Astrocyte (in vitro differentiated cells and primary cell): ENCODE data around the gene DNASE1L2. TPM values are rescaled to one million over a fixed set of nuclear protein-coding genes. Genes with fewer than 3 reads are reported as not detected.

Source experiments
- DNase-seq: peaks from one replicate; pipeline ENCODE4 v3.0.0-alpha.2; 2010; ENCODE audit warnings: low read depth
- FAIRE-seq: peaks from 2 replicates; lab custom pipeline; 2011; peaks lifted over from hg19 to GRCh38; lab: Jason Lieb, UNC
- H2AFZ ChIP-seq: 2 replicates; pipeline ENCODE4 v1.6.0; 2012; ENCODE audit warnings: low read depth, low read length, inconsistent platforms
- H3K27ac ChIP-seq: 2 replicates; pipeline ENCODE4 v1.5.1; 2011; ENCODE audit warnings: low read depth, low read length, inconsistent platforms
- H3K27me3 ChIP-seq: 2 replicates; pipeline ENCODE4 v1.6.0; 2011; ENCODE audit warnings: low read length, inconsistent platforms; ENCODE audit not compliant: insufficient read depth
- H3K36me3 ChIP-seq: 2 replicates; pipeline ENCODE4 v1.5.1; 2011; ENCODE audit warnings: low read length, inconsistent platforms; ENCODE audit not compliant: insufficient read depth
- H3K4me1 ChIP-seq: 2 replicates; pipeline ENCODE4 v1.5.1; 2011; ENCODE audit warnings: low read length, inconsistent platforms; ENCODE audit not compliant: insufficient read depth
- H3K4me2 ChIP-seq: 2 replicates; pipeline ENCODE4 v1.6.0; 2012; ENCODE audit warnings: low read length, inconsistent platforms
- H3K4me3 ChIP-seq: 2 replicates; pipeline ENCODE4 v1.5.1; 2011; ENCODE audit warnings: low read depth, mild to moderate bottlenecking, low read length, inconsistent platforms; ENCODE audit not compliant: insufficient read depth
- H3K79me2 ChIP-seq: 2 replicates; pipeline ENCODE4 v1.6.0; 2012; ENCODE audit warnings: mild to moderate bottlenecking, low read length, inconsistent platforms; ENCODE audit not compliant: insufficient read depth
- H3K9ac ChIP-seq: 2 replicates; pipeline ENCODE4 v1.6.0; 2012; ENCODE audit warnings: mild to moderate bottlenecking, low read length, inconsistent platforms
- H3K9me3 ChIP-seq: 2 replicates; pipeline ENCODE4 v1.5.1; 2012; ENCODE audit warnings: low read depth, mild to moderate bottlenecking, low read length, inconsistent platforms; ENCODE audit not compliant: insufficient read depth
- H4K20me1 ChIP-seq: 2 replicates; pipeline ENCODE4 v1.6.0; 2012; ENCODE audit warnings: low read length, inconsistent platforms; ENCODE audit not compliant: insufficient read depth
- H3K27ac Mint-ChIP-seq: one replicate; pipeline ENCODE4 v1.8.0; 2021; ENCODE audit warnings: mild to moderate bottlenecking, mixed read lengths; ENCODE audit not compliant: unreplicated experiment
- H3K27me3 Mint-ChIP-seq: one replicate; pipeline ENCODE4 v1.8.0; 2021; ENCODE audit warnings: low read depth, mixed read lengths; ENCODE audit not compliant: unreplicated experiment
- H3K36me3 Mint-ChIP-seq: one replicate; pipeline ENCODE4 v1.8.0; 2021; ENCODE audit warnings: low read depth, mixed read lengths; ENCODE audit not compliant: unreplicated experiment
- H3K4me1 Mint-ChIP-seq: one replicate; pipeline ENCODE4 v1.8.0; 2021; ENCODE audit warnings: low read depth, mixed read lengths; ENCODE audit not compliant: unreplicated experiment
- H3K4me3 Mint-ChIP-seq: one replicate; pipeline ENCODE4 v1.8.0; 2021; ENCODE audit warnings: mild to moderate bottlenecking, moderate library complexity, mixed read lengths; ENCODE audit not compliant: unreplicated experiment
- H3K9me3 Mint-ChIP-seq: one replicate; pipeline ENCODE4 v1.8.0; 2021; ENCODE audit warnings: mild to moderate bottlenecking, mixed read lengths; ENCODE audit not compliant: unreplicated experiment
- CTCF ChIP-seq: IDR thresholded peaks from 2 replicates; pipeline ENCODE4 v1.5.1; 2011; ENCODE audit warnings: low read depth, mild to moderate bottlenecking, inconsistent platforms, low read length, moderate library complexity; ENCODE audit not compliant: insufficient read depth
- EZH2 ChIP-seq: IDR thresholded peaks from 2 replicates; pipeline ENCODE4 v1.6.1; 2012; ENCODE audit warnings: mild to moderate bottlenecking, low read length, inconsistent platforms; ENCODE audit not compliant: insufficient read depth
- total RNA-seq: library from RNA; stranded (reverse); gene quantifications from 2 replicates; pipeline ENCODE4 v1.2.1, GENCODE V29; 2021

DNASE1L2 gene
- total RNA-seq, 1 donor from 2014 or later: 1.3 TPM

- DNase-seq (no peak), FAIRE-seq (no peak)
- Histone ChIP-seq H3K4me2 (no peak overlapping the region), H3K9ac (no peak overlapping the region), H3K27ac (no peak overlapping the region), H4K20me1 (peaks cover 21% of the 10 kb centered on the region), H3K4me3 (no peak overlapping the region), H3K79me2 (peaks cover 31% of the 10 kb centered on the region), H2AFZ (no peak overlapping the region), H3K9me3 (no peaks in the 10 kb centered on the region), H3K4me1 (peaks cover 19% of the 10 kb centered on the region), H3K27me3 (no peaks in the 10 kb centered on the region), H3K36me3 (no peaks in the 10 kb centered on the region)
- Mint-ChIP-seq H3K27ac (peak overlapping the region; percentile 41), H3K27me3 (peaks cover 2% of the 10 kb centered on the region), H3K4me3 (peak overlapping the region; percentile 68), H3K4me1 (peaks cover 10% of the 10 kb centered on the region), H3K36me3 (peaks cover 4% of the 10 kb centered on the region), H3K9me3 (no peaks in the 10 kb centered on the region)
- TF ChIP-seq CTCF (no peak), EZH2 (no peak)
These were observed 28.4 kb upstream of the DNASE1L2 start for GRCh38 chr16:2207872-2208271.

- Histone ChIP-seq H3K4me2 (no peak overlapping the region), H3K27me3 (no peaks in the 10 kb centered on the region), H3K9ac (no peak overlapping the region), H3K4me3 (no peak overlapping the region), H4K20me1 (peaks cover 25% of the 10 kb centered on the region), H3K27ac (no peak overlapping the region), H2AFZ (no peak overlapping the region), H3K36me3 (no peaks in the 10 kb centered on the region), H3K4me1 (peaks cover 23% of the 10 kb centered on the region), H3K79me2 (peaks cover 36% of the 10 kb centered on the region), H3K9me3 (no peaks in the 10 kb centered on the region)
- TF ChIP-seq CTCF (no peak), EZH2 (no peak)
- Mint-ChIP-seq H3K27ac (no peak overlapping the region), H3K27me3 (peaks cover under 1% of the 10 kb centered on the region), H3K4me1 (peaks cover 13% of the 10 kb centered on the region), H3K4me3 (no peak overlapping the region), H3K36me3 (peaks cover 4% of the 10 kb centered on the region), H3K9me3 (no peaks in the 10 kb centered on the region)
- FAIRE-seq (no peak), DNase-seq (no peak)
These were observed 27.9 kb upstream of the DNASE1L2 start for GRCh38 chr16:2208308-2208707.

GRCh38 chr16:2208772-2209171, 27.5 kb upstream of the DNASE1L2 start:
- no peak for DNase-seq

More at GRCh38 chr16:2208772-2209171, 27.5 kb upstream of the DNASE1L2 start:
- Histone ChIP-seq H3K27ac (no peak overlapping the region), H3K4me1 (peaks cover 27% of the 10 kb centered on the region), H3K9me3 (no peaks in the 10 kb centered on the region), H3K4me3 (no peak overlapping the region), H3K9ac (no peak overlapping the region), H3K4me2 (no peak overlapping the region), H2AFZ (no peak overlapping the region), H4K20me1 (peaks cover 30% of the 10 kb centered on the region), H3K79me2 (peaks cover 40% of the 10 kb centered on the region), H3K36me3 (no peaks in the 10 kb centered on the region), H3K27me3 (no peaks in the 10 kb centered on the region)
- no peak for FAIRE-seq
- Mint-ChIP-seq H3K4me1 (peaks cover 17% of the 10 kb centered on the region), H3K36me3 (peaks cover 4% of the 10 kb centered on the region), H3K4me3 (no peak overlapping the region), H3K9me3 (no peaks in the 10 kb centered on the region), H3K27ac (no peak overlapping the region), H3K27me3 (no peaks in the 10 kb centered on the region)
- TF ChIP-seq EZH2 (no peak), CTCF (no peak)
